ENCODE data around the gene TMEM200A. TPM values are rescaled to one million over a fixed set of nuclear protein-coding genes. Genes with fewer than 3 reads are reported as not detected.

Gene TMEM200A
- total RNA-seq, 1 experiment from 2014 or later, result 22.9 TPM

GRCh38 chr6:130452336-130452735, 86.5 kb downstream of the TMEM200A start:
- BruUV-seq (replicated peaks), result no TSS peak
- ChIA-PET CTCF (no interaction called here), POLR2A (no interaction called here), RAD21 (ENCODE audit: low non-redundant PET in 1 of 2, low total read pairs in 2 of 2, uncharacterized antibody in 2 of 2, unreplicated experiment in 2 of 2) (no interaction called here)
- no peaks in the 10 kb centered on the region for H3K27me3 ChIP-seq (ENCODE audit: insufficient read depth, low read length)
- H3K4me2 ChIP-seq (ENCODE audit: low read length), result no peak overlapping the region
- no peak for ATAC-seq
- H2AFZ ChIP-seq (ENCODE audit: low read depth, low read length, poor library complexity, severe bottlenecking), result no peak overlapping the region
- H3K4me3 ChIP-seq (replicated peaks in 1 of 2; ENCODE audit: low read depth in 1 of 2, low read length in 2 of 2), result no peak overlapping the region
- no peaks in the 10 kb centered on the region for H3K9me2 ChIP-seq (ENCODE audit: insufficient read depth)
- no peak for DNase-seq (ENCODE audit: low read depth, low spot score)
- peaks cover 0 to under 1% of the 10 kb centered on the region in 2 experiments; a peak in 1 of 4 replicates for H3K4me1 ChIP-seq (ENCODE audit: control insufficient read depth in 1 of 2, insufficient read depth in 2 of 2, low read length in 2 of 2)
- no peak overlapping the region for H3K9ac ChIP-seq (ENCODE audit: low read length)
- H3K36me3 ChIP-seq (ENCODE audit: control insufficient read depth in 1 of 2, insufficient read depth in 2 of 2, low read length in 2 of 2), result no peaks in the 10 kb centered on the region
- no peaks in the 10 kb centered on the region for H4K20me1 ChIP-seq (ENCODE audit: insufficient read depth)
- TF ChIP-seq EZH2phosphoT487 (IDR thresholded peaks at IDR 0.05; ENCODE audit: borderline replicate concordance) (no peak), ZNF274 (IDR thresholded peaks at IDR 0.05; ENCODE audit: low read depth, low read length) (no peak), SP1 (IDR thresholded peaks at IDR 0.05; ENCODE audit: low read depth) (no peak), TCF7L2 (IDR thresholded peaks at IDR 0.05; ENCODE audit: borderline replicate concordance, extremely low read depth, insufficient read depth, insufficient read length) (no peak), CBX3 (IDR thresholded peaks at IDR 0.05; ENCODE audit: low read depth) (no peak), SIN3A (IDR thresholded peaks at IDR 0.05; ENCODE audit: low read depth) (no peak), FOSL1 (IDR thresholded peaks at IDR 0.05; ENCODE audit: low read depth) (no peak), POLR2AphosphoS5 (IDR thresholded peaks at IDR 0.05; ENCODE audit: low read depth, low read length) (no peak), ELF1 (IDR thresholded peaks at IDR 0.05; ENCODE audit: borderline replicate concordance, low read depth) (no peak), RAD21 (IDR thresholded peaks at IDR 0.05; ENCODE audit: low read depth) (no peak), YY1 (IDR thresholded peaks at IDR 0.05; ENCODE audit: extremely low read depth, insufficient replicate concordance, low read depth, low read length) (no peak), JUND (IDR thresholded peaks at IDR 0.05) (no peak), SRF (IDR thresholded peaks at IDR 0.05; ENCODE audit: low read depth) (no peak), REST (IDR thresholded peaks at IDR 0.05; ENCODE audit: low read depth) (no peak), CEBPB (IDR thresholded peaks at IDR 0.05; ENCODE audit: low read depth) (no peak), POLR2A (IDR thresholded peaks at IDR 0.05; ENCODE audit: borderline replicate concordance, extremely low read depth, insufficient read depth, insufficient read length) (no peak), EGR1 (IDR thresholded peaks at IDR 0.05; ENCODE audit: low read depth) (no peak), EZH2 (IDR thresholded peaks at IDR 0.05) (no peak)
- H3K9me3 ChIP-seq (ENCODE audit: control insufficient read depth in 1 of 2, insufficient read depth in 1 of 2, low read depth in 1 of 2, low read length in 2 of 2), result no peaks in the 10 kb centered on the region
- intact Hi-C loops (cut with micrococcal nuclease), result no loop called here
- no peaks in the 10 kb centered on the region for H3K79me2 ChIP-seq (ENCODE audit: insufficient read depth, low read length)
- no peak overlapping the region for H3K27ac ChIP-seq (ENCODE audit: low read depth, low read length)
